ENCODE measurements around the gene NFKBIL1. TPM values are rescaled to one million over a fixed set of nuclear protein-coding genes. Genes with fewer than 3 reads are reported as not detected.

Gene NFKBIL1
- total and polyA plus RNA-seq, 9 of the 15 experiments (the other 6 are each of a cell fraction or from before 2014, with no cell fraction given), result 0.49 to 33.1 (median 7.6) TPM

DNA sequence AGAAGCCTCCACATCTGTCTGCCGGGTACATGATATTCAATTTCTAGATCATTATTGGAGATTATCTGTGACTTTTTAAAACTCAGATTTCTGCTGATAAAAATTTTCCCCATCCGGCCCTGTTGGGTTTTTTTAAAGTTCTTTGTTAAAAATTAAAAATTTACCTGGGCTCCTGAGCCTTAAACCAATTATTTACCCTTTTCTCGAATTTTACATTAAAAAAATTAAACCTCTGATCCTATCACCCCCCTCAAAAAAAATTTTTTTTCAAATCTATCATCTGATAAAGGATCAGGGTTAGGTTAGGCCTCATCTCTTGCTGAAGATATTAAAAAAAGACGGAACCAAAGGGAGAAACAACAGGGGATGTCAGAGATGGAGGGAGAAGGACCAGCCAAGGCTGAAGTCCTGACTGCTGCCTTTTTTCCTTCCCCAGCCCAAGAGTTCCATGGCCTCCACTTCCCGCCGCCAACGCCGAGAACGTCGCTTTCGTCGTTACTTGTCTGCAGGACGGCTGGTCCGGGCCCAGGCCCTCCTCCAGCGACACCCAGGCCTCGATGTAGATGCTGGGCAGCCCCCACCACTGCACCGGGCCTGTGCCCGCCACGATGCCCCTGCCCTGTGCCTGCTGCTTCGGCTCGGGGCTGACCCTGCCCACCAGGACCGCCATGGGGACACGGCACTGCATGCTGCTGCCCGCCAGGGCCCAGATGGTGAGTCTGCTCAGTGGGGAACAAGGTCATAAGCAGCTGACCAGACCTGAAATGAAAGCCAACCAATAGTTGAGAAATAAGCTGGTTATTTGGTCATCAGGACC, 527 bp downstream of the NFKBIL1 start (continued):
- TF ChIP-seq SMAD4 (CRISPR knock-in tag; conservative IDR thresholded peaks at IDR 0.05), result peak; percentile 57; the same call in 1 of the 2 replicates
- no peak for TF ChIP-seq CBX2 (IDR thresholded peaks at IDR 0.05; ENCODE audit: insufficient read depth, low read length, poor library complexity, severe bottlenecking)
- TF ChIP-seq, protein P1, sequence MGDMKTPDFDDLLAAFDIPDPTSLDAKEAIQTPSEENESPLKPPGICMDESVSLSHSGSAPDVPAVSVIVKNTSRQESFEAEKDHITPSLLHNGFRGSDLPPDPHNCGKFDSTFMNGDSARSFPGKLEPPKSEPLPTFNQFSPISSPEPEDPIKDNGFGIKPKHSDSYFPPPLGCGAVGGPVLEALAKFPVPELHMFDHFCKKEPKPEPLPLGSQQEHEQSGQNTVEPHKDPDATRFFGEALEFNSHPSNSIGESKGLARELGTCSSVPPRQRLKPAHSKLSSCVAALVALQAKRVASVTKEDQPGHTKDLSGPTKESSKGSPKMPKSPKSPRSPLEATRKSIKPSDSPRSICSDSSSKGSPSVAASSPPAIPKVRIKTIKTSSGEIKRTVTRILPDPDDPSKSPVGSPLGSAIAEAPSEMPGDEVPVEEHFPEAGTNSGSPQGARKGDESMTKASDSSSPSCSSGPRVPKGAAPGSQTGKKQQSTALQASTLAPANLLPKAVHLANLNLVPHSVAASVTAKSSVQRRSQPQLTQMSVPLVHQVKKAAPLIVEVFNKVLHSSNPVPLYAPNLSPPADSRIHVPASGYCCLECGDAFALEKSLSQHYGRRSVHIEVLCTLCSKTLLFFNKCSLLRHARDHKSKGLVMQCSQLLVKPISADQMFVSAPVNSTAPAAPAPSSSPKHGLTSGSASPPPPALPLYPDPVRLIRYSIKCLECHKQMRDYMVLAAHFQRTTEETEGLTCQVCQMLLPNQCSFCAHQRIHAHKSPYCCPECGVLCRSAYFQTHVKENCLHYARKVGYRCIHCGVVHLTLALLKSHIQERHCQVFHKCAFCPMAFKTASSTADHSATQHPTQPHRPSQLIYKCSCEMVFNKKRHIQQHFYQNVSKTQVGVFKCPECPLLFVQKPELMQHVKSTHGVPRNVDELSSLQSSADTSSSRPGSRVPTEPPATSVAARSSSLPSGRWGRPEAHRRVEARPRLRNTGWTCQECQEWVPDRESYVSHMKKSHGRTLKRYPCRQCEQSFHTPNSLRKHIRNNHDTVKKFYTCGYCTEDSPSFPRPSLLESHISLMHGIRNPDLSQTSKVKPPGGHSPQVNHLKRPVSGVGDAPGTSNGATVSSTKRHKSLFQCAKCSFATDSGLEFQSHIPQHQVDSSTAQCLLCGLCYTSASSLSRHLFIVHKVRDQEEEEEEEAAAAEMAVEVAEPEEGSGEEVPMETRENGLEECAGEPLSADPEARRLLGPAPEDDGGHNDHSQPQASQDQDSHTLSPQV (IDR thresholded peaks at IDR 0.05), result peak; percentile 87
- TF ChIP-seq, protein P2, sequence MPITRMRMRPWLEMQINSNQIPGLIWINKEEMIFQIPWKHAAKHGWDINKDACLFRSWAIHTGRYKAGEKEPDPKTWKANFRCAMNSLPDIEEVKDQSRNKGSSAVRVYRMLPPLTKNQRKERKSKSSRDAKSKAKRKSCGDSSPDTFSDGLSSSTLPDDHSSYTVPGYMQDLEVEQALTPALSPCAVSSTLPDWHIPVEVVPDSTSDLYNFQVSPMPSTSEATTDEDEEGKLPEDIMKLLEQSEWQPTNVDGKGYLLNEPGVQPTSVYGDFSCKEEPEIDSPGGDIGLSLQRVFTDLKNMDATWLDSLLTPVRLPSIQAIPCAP (CRISPR knock-in tag; IDR thresholded peaks at IDR 0.05; ENCODE audit: borderline replicate concordance), result no peak
- TF ChIP-seq, protein P3, sequence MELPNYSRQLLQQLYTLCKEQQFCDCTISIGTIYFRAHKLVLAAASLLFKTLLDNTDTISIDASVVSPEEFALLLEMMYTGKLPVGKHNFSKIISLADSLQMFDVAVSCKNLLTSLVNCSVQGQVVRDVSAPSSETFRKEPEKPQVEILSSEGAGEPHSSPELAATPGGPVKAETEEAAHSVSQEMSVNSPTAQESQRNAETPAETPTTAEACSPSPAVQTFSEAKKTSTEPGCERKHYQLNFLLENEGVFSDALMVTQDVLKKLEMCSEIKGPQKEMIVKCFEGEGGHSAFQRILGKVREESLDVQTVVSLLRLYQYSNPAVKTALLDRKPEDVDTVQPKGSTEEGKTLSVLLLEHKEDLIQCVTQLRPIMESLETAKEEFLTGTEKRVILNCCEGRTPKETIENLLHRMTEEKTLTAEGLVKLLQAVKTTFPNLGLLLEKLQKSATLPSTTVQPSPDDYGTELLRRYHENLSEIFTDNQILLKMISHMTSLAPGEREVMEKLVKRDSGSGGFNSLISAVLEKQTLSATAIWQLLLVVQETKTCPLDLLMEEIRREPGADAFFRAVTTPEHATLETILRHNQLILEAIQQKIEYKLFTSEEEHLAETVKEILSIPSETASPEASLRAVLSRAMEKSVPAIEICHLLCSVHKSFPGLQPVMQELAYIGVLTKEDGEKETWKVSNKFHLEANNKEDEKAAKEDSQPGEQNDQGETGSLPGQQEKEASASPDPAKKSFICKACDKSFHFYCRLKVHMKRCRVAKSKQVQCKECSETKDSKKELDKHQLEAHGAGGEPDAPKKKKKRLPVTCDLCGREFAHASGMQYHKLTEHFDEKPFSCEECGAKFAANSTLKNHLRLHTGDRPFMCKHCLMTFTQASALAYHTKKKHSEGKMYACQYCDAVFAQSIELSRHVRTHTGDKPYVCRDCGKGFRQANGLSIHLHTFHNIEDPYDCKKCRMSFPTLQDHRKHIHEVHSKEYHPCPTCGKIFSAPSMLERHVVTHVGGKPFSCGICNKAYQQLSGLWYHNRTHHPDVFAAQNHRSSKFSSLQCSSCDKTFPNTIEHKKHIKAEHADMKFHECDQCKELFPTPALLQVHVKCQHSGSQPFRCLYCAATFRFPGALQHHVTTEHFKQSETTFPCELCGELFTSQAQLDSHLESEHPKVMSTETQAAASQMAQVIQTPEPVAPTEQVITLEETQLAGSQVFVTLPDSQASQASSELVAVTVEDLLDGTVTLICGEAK (IDR thresholded peaks at IDR 0.05), result no peak
- TF ChIP-seq, protein P3 (CRISPR knock-in tag; IDR thresholded peaks at IDR 0.05), result no peak
- no peak for TF ChIP-seq SRSF9 (IDR thresholded peaks at IDR 0.05; ENCODE audit: borderline replicate concordance, low read depth, low read length)
- 0 out of 2 replicates have a peak, but pooled peaks have one; percentile 44 for TF ChIP-seq NR1H2 (CRISPR knock-in tag; IDR thresholded peaks at IDR 0.05)
- no peak for TF ChIP-seq MCM5 (IDR thresholded peaks at IDR 0.05; ENCODE audit: low read depth)
- no peak for TF ChIP-seq HDAC8 (tag; IDR thresholded peaks at IDR 0.05)
- TF ChIP-seq RAD51 (IDR thresholded peaks at IDR 0.05; ENCODE audit: borderline replicate concordance, low read depth), result no peak
- TF ChIP-seq ZNF561 (CRISPR knock-in tag; conservative IDR thresholded peaks at IDR 0.05), result no peak
